Loucy (cell line): ENCODE results near the gene SLC25A4.

Experiments used
- H2AFZ ChIP-seq: fragments of 200-600 bp; sonication (generic); 2 replicates; pipeline ENCODE4 v1.6.0; 2016; ENCODE audit warnings: antibody characterized with exemption, mild to moderate bottlenecking, low read length, moderate library complexity
- H3F3A ChIP-seq: fragments of 200-600 bp; 2 replicates; pipeline ENCODE4 v1.6.0; 2016; ENCODE audit warnings: antibody characterized with exemption, low read depth, mild to moderate bottlenecking
- H3K27me3 ChIP-seq: fragments of 200-600 bp; sonication (generic); 2 replicates; pipeline ENCODE4 v1.6.1; 2014; ENCODE audit warnings: low read length, mild to moderate bottlenecking; ENCODE audit not compliant: insufficient read depth, poor library complexity, severe bottlenecking
- H3K36me3 ChIP-seq: fragments of 200-600 bp; sonication (generic); 2 replicates; pipeline ENCODE4 v1.6.1; 2016; ENCODE audit warnings: low read length; ENCODE audit not compliant: insufficient read depth
- H3K4me1 ChIP-seq: fragments of 200-600 bp; sonication (generic); 2 replicates; pipeline ENCODE4 v1.5.1; 2014; ENCODE audit warnings: low read length, mild to moderate bottlenecking; ENCODE audit not compliant: insufficient read depth, poor library complexity, severe bottlenecking
- H3K4me2 ChIP-seq: fragments of 200-600 bp; sonication (generic); 2 replicates; pipeline ENCODE4 v1.6.0; 2014; ENCODE audit warnings: antibody characterized with exemption, low read length, low read depth, mild to moderate bottlenecking; ENCODE audit not compliant: poor library complexity, severe bottlenecking
- H3K4me3 ChIP-seq: fragments of 200-600 bp; sonication (generic); 2 replicates; pipeline ENCODE4 v1.5.1; 2014; ENCODE audit warnings: low read length, mild to moderate bottlenecking, mixed read lengths; ENCODE audit not compliant: poor library complexity, severe bottlenecking
- H3K79me2 ChIP-seq: fragments of 200-600 bp; sonication (generic); 2 replicates; pipeline ENCODE4 v1.6.1; 2014; ENCODE audit warnings: low read length; ENCODE audit not compliant: insufficient read depth
- H3K9ac ChIP-seq: fragments of 200-600 bp; sonication (generic); 2 replicates; pipeline ENCODE4 v1.6.0; 2014; ENCODE audit warnings: mild to moderate bottlenecking, low read depth, low read length, moderate library complexity; ENCODE audit not compliant: poor library complexity, severe bottlenecking
- H3K9me2 ChIP-seq: fragments of 200-600 bp; sonication (generic); replicated peaks from 2 replicates; pipeline ENCODE4 v1.6.1; 2016; ENCODE audit warnings: low read depth, low read length, mixed read lengths
- H3K9me3 ChIP-seq: fragments of 200-600 bp; sonication (generic); 2 replicates; pipeline ENCODE4 v1.6.1; 2014; ENCODE audit warnings: mild to moderate bottlenecking, antibody characterized with exemption, low read length, low read depth; ENCODE audit not compliant: insufficient read depth
- H4K20me1 ChIP-seq: fragments of 200-600 bp; sonication (generic); 2 replicates; pipeline ENCODE4 v1.6.0; 2014; ENCODE audit warnings: antibody characterized with exemption, low read length, mild to moderate bottlenecking; ENCODE audit not compliant: insufficient read depth, poor library complexity, severe bottlenecking
- CTCF ChIP-seq: fragments of 200-600 bp; sonication (generic); conservative IDR thresholded peaks from 2 replicates; pipeline ENCODE4 v1.5.1; 2014; ENCODE audit warnings: mild to moderate bottlenecking, antibody characterized with exemption, low read length
- EZH2phosphoT487 ChIP-seq: fragments of 200-600 bp; IDR thresholded peaks from 2 replicates; pipeline ENCODE4 v1.6.1; 2018; ENCODE audit warnings: antibody characterized with exemption, mild to moderate bottlenecking, moderate library complexity, borderline replicate concordance

SLC25A4 gene

GRCh38 chr4:185122681-185123345 is 20.3 kb upstream of the SLC25A4 start:
- no peaks in the 10 kb centered on the region for H3K9me2 ChIP-seq
- H3K79me2 ChIP-seq: no peaks in the 10 kb centered on the region
- TF ChIP-seq EZH2phosphoT487 (no peak), CTCF (no peak)
- no peak overlapping the region for H3K9ac ChIP-seq
- H3K4me3 ChIP-seq: no peak overlapping the region
- H2AFZ ChIP-seq: no peak overlapping the region
- H3K27me3 ChIP-seq: peaks cover 10% of the 10 kb centered on the region
- no peaks in the 10 kb centered on the region for H4K20me1 ChIP-seq
- no peaks in the 10 kb centered on the region for H3F3A ChIP-seq
- H3K4me1 ChIP-seq: no peaks in the 10 kb centered on the region
- no peaks in the 10 kb centered on the region for H3K9me3 ChIP-seq
- H3K4me2 ChIP-seq: no peak overlapping the region
- H3K36me3 ChIP-seq: no peaks in the 10 kb centered on the region

- Histone ChIP-seq H3K9ac (no peak overlapping the region), H3K4me3 (no peak overlapping the region), H3K4me1 (no peaks in the 10 kb centered on the region), H2AFZ (no peak overlapping the region), H3K36me3 (no peaks in the 10 kb centered on the region), H3F3A (no peaks in the 10 kb centered on the region), H3K79me2 (no peaks in the 10 kb centered on the region), H3K27me3 (peaks cover 10% of the 10 kb centered on the region), H3K9me3 (no peaks in the 10 kb centered on the region), H3K9me2 (no peaks in the 10 kb centered on the region), H3K4me2 (no peak overlapping the region), H4K20me1 (no peaks in the 10 kb centered on the region)
- TF ChIP-seq CTCF (no peak), EZH2phosphoT487 (no peak)
These were observed 19.1 kb upstream of the SLC25A4 start for GRCh38 chr4:185124006-185124405.

- no peaks in the 10 kb centered on the region for H3K9me3 ChIP-seq
- H4K20me1 ChIP-seq: no peaks in the 10 kb centered on the region
- H3F3A ChIP-seq: no peaks in the 10 kb centered on the region
- H3K9ac ChIP-seq: no peak overlapping the region
- no peaks in the 10 kb centered on the region for H3K27me3 ChIP-seq
- H3K9me2 ChIP-seq: no peaks in the 10 kb centered on the region
- H3K4me1 ChIP-seq: no peaks in the 10 kb centered on the region
- no peaks in the 10 kb centered on the region for H3K79me2 ChIP-seq
- H3K4me3 ChIP-seq: no peak overlapping the region
- H3K4me2 ChIP-seq: no peak overlapping the region
- TF ChIP-seq CTCF: no peak
- TF ChIP-seq EZH2phosphoT487: no peak
- no peak overlapping the region for H2AFZ ChIP-seq
- H3K36me3 ChIP-seq: no peaks in the 10 kb centered on the region
These were observed 15.8 kb upstream of the SLC25A4 start for GRCh38 chr4:185127021-185127925.
